Measurements from ENCODE around the gene CAMKK2.

GRCh38 chr12:121238086-121238485 is 58.4 kb downstream of the CAMKK2 start:
- TF ChIP-seq CTCF (IDR thresholded peaks at IDR 0.05) = no peak
- TF ChIP-seq POLR2A (IDR thresholded peaks at IDR 0.05) = no peak
- TF ChIP-seq EP300 (IDR thresholded peaks at IDR 0.05) = no peak
- no peak for TF ChIP-seq POLR2AphosphoS5 (IDR thresholded peaks at IDR 0.05)

Data from suprapubic skin (tissue), 4 donors.